Measurements from ENCODE around the gene ADAMTSL3. TPM values are rescaled to one million over a fixed set of nuclear protein-coding genes. Genes with fewer than 3 reads are reported as not detected.

The ADAMTSL3 gene
- total and polyA plus RNA-seq, 3 experiments from 2014 or later: not detected

GRCh38 chr15:83919978-83920510 lies 266.1 kb downstream of the ADAMTSL3 start:
- Mint-ChIP-seq H3K4me3 (no peak overlapping the region), H3K9me3 (no peaks in the 10 kb centered on the region), H3K27me3 (peaks cover 3 to 8% of the 10 kb centered on the region in 2 donors), H3K36me3 (no peaks in the 10 kb centered on the region), H3K4me1 (peaks cover 0 to 12% (median 6%) of the 10 kb centered on the region in 3 donors), H3K27ac (no peak overlapping the region)
- ChIA-PET POLR2A (no interaction called here), CTCF (no interaction called here)
- Histone ChIP-seq H3K36me3 (ENCODE audit: insufficient read depth, low read length) (no peaks in the 10 kb centered on the region), H3K4me3 (ENCODE audit: low read length) (no peak overlapping the region), H3K9me3 (ENCODE audit: low read length) (no peaks in the 10 kb centered on the region), H3K27me3 (ENCODE audit: insufficient read depth, low read length, poor library complexity, severe bottlenecking) (no peaks in the 10 kb centered on the region), H3K27ac (ENCODE audit: low read depth, low read length) (no peak overlapping the region), H3K4me1 (ENCODE audit: insufficient read depth, low read length) (no peaks in the 10 kb centered on the region)
- DNase-seq: no peak

- Histone ChIP-seq H3K27ac (ENCODE audit: low read depth, low read length) (no peak overlapping the region), H3K4me1 (ENCODE audit: insufficient read depth, low read length) (no peaks in the 10 kb centered on the region), H3K4me3 (ENCODE audit: low read length) (no peak overlapping the region), H3K27me3 (ENCODE audit: insufficient read depth, low read length, poor library complexity, severe bottlenecking) (no peaks in the 10 kb centered on the region), H3K36me3 (ENCODE audit: insufficient read depth, low read length) (no peaks in the 10 kb centered on the region), H3K9me3 (ENCODE audit: low read length) (no peaks in the 10 kb centered on the region)
- H3K27ac Mint-ChIP-seq: no peak overlapping the region
- no peaks in the 10 kb centered on the region for H3K36me3 Mint-ChIP-seq
- H3K4me3 Mint-ChIP-seq: no peak overlapping the region
- H3K27me3 Mint-ChIP-seq: peaks cover 0 to 6% of the 10 kb centered on the region in 2 donors
- H3K4me1 Mint-ChIP-seq: peaks cover 0 to 12% (median 6%) of the 10 kb centered on the region in 3 donors
- no peaks in the 10 kb centered on the region for H3K9me3 Mint-ChIP-seq
- POLR2A ChIA-PET: no interaction called here
- CTCF ChIA-PET: no interaction called here
- DNase-seq: no peak
Measured at GRCh38 chr15:83922649-83923294, 268.8 kb downstream of the ADAMTSL3 start.

GRCh38 chr15:83926116-83926515 lies 272.2 kb downstream of the ADAMTSL3 start:
- no peaks in the 10 kb centered on the region for H3K27me3 ChIP-seq (ENCODE audit: insufficient read depth, low read length, poor library complexity, severe bottlenecking)
- H3K4me3 ChIP-seq (ENCODE audit: low read length): no peak overlapping the region
- Mint-ChIP-seq H3K9me3 (no peaks in the 10 kb centered on the region), H3K4me1 (no peaks in the 10 kb centered on the region), H3K27ac (no peak overlapping the region), H3K4me3 (no peak overlapping the region), H3K36me3 (no peaks in the 10 kb centered on the region), H3K27me3 (peaks cover 1 to 7% of the 10 kb centered on the region in 2 donors)
- no peaks in the 10 kb centered on the region for H3K9me3 ChIP-seq (ENCODE audit: low read length)
- H3K36me3 ChIP-seq (ENCODE audit: insufficient read depth, low read length): no peaks in the 10 kb centered on the region
- DNase-seq: no peak
- ChIA-PET CTCF (no interaction called here), POLR2A (no interaction called here)
- H3K4me1 ChIP-seq (ENCODE audit: insufficient read depth, low read length): no peaks in the 10 kb centered on the region
- H3K27ac ChIP-seq (ENCODE audit: low read depth, low read length): no peak overlapping the region

GRCh38 chr15:83927704-83928391 lies 273.9 kb downstream of the ADAMTSL3 start:
- H3K27me3 Mint-ChIP-seq: peaks cover 1 to 7% of the 10 kb centered on the region in 2 donors

DNA sequence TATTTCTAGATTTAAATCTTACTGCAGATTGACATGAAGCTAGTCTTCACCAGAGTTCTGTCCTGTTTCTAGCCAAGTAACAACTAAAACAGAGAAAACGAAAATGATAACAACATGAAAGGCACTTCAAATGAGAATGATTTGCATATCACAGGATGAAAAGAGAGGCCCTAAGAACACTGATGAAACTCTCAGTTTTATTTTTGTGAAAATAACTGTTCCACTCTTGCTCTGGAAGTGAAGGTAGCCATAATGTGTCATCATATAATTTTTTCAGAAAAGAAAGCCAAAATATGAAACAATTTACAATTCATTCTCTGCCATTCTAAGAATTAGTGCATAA lies 274.4 kb downstream of the ADAMTSL3 start:
- no peak for DNase-seq
- no peak overlapping the region for H3K27ac Mint-ChIP-seq
- ChIA-PET CTCF (no interaction called here), POLR2A (no interaction called here)
- no peaks in the 10 kb centered on the region for H3K36me3 ChIP-seq (ENCODE audit: insufficient read depth, low read length)
- peaks cover 0 to 3% (median 2%) of the 10 kb centered on the region in 5 donors for H3K9me3 Mint-ChIP-seq
- H3K9me3 ChIP-seq (ENCODE audit: low read length): no peaks in the 10 kb centered on the region
- H3K4me3 ChIP-seq (ENCODE audit: low read length): no peak overlapping the region
- H3K27ac ChIP-seq (ENCODE audit: low read depth, low read length): no peak overlapping the region
- no peaks in the 10 kb centered on the region for H3K27me3 ChIP-seq (ENCODE audit: insufficient read depth, low read length, poor library complexity, severe bottlenecking)
- no peaks in the 10 kb centered on the region for H3K4me1 Mint-ChIP-seq
- peaks cover 1 to 7% of the 10 kb centered on the region in 2 donors for H3K27me3 Mint-ChIP-seq
- H3K4me3 Mint-ChIP-seq: no peak overlapping the region
- H3K4me1 ChIP-seq (ENCODE audit: insufficient read depth, low read length): no peaks in the 10 kb centered on the region
- no peaks in the 10 kb centered on the region for H3K36me3 Mint-ChIP-seq

More at GRCh38 chr15:83927704-83928391, 273.9 kb downstream of the ADAMTSL3 start:
- no peaks in the 10 kb centered on the region for H3K36me3 Mint-ChIP-seq
- Histone ChIP-seq H3K9me3 (ENCODE audit: low read length) (no peaks in the 10 kb centered on the region), H3K4me3 (ENCODE audit: low read length) (no peak overlapping the region), H3K27me3 (ENCODE audit: insufficient read depth, low read length, poor library complexity, severe bottlenecking) (no peaks in the 10 kb centered on the region), H3K36me3 (ENCODE audit: insufficient read depth, low read length) (no peaks in the 10 kb centered on the region), H3K27ac (ENCODE audit: low read depth, low read length) (no peak overlapping the region), H3K4me1 (ENCODE audit: insufficient read depth, low read length) (no peaks in the 10 kb centered on the region)
- no peak for DNase-seq
- CTCF ChIA-PET: no interaction called here
- peaks cover 0 to 2% (median under 1%) of the 10 kb centered on the region in 5 donors for H3K9me3 Mint-ChIP-seq
- no peak overlapping the region for H3K4me3 Mint-ChIP-seq
- no peak overlapping the region for H3K27ac Mint-ChIP-seq
- no peaks in the 10 kb centered on the region for H3K4me1 Mint-ChIP-seq
- POLR2A ChIA-PET: no interaction called here

DNA sequence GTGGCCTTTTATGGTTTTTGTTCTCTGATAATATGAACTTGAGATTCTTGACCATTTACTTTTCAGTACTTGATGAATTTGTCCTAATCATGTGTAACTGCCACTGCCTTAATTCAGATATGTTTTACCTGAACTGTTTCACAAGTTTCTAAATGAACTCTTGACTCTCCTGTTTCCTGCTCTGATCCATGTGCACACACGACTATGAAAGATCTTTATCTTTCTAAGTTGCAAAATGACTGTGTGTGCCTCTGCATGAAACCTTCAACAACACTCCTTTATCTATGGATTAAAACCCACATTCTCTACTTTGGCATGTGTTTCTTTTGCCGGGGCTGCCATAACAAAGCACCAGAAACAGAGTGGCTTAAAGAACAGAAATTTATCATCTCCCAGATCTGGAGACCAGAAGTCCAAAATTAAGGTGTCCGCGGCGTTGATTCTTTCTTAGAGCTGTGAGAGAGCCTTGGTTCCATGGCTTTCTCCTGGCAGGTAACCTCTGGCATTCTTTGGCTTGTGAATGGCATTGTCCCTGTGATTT lies 275.0 kb downstream of the ADAMTSL3 start:
- POLR2A ChIA-PET: no interaction called here
- Histone ChIP-seq H3K4me1 (ENCODE audit: insufficient read depth, low read length) (no peaks in the 10 kb centered on the region), H3K9me3 (ENCODE audit: low read length) (no peaks in the 10 kb centered on the region), H3K27ac (ENCODE audit: low read depth, low read length) (no peak overlapping the region), H3K4me3 (ENCODE audit: low read length) (no peak overlapping the region), H3K36me3 (ENCODE audit: insufficient read depth, low read length) (no peaks in the 10 kb centered on the region), H3K27me3 (ENCODE audit: insufficient read depth, low read length, poor library complexity, severe bottlenecking) (no peaks in the 10 kb centered on the region)
- no peaks in the 10 kb centered on the region for H3K4me1 Mint-ChIP-seq
- H3K27ac Mint-ChIP-seq: no peak overlapping the region
- H3K27me3 Mint-ChIP-seq: peaks cover 0 to 7% of the 10 kb centered on the region in 2 donors
- peaks cover 0 to 6% (median 2%) of the 10 kb centered on the region in 5 donors for H3K9me3 Mint-ChIP-seq
- H3K4me3 Mint-ChIP-seq: no peak overlapping the region
- no peaks in the 10 kb centered on the region for H3K36me3 Mint-ChIP-seq
- DNase-seq: no peak
- CTCF ChIA-PET: no interaction called here

- H3K4me1 ChIP-seq (ENCODE audit: insufficient read depth, low read length): no peaks in the 10 kb centered on the region
- Mint-ChIP-seq H3K27me3 (peaks cover 0 to 7% of the 10 kb centered on the region in 2 donors), H3K36me3 (no peaks in the 10 kb centered on the region)
Measured at GRCh38 chr15:83929619-83930018, 275.7 kb downstream of the ADAMTSL3 start.

DNA sequence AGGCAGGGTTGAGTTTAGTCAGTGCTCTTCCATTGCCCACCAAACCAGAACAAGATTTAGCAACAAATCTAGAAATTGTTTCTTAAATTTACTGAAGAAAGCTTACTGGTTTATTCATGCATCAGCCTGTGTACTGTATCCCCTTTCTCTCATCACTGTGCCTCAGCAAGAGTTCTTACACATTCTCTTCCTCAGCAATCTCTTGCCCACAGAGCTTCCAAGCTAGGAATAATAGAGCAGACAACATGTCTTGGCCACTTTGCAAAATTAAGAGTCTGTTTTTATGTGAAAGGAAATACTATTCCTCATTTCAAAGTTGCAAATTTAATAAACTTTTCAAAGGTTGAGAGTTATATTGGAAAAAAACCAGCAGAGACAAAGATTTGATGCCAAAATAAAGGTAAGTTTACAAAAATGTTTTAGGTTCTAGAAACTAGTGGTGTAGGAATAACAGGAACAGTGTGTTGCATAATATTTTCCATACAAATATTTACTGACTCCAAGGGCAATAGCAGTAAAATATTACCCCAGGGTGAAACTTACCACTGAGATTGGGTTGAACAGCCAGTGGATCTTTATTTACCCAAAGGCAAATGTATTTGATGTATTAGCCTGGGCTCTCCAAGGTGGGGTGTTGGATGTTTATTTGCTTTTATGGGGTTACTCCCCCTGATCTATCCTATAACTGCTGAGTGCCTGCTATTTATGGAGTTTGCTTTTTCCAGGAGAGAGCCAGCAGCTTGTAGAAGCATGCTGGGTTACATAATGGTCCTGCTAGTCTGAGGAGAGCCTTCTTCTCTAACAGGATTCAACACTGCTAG lies 276.7 kb downstream of the ADAMTSL3 start:
- POLR2A ChIA-PET: no interaction called here
- peaks cover 0 to 7% (median 6%) of the 10 kb centered on the region in 5 donors for H3K9me3 Mint-ChIP-seq
- Histone ChIP-seq H3K27ac (ENCODE audit: low read depth, low read length) (no peak overlapping the region), H3K9me3 (ENCODE audit: low read length) (no peaks in the 10 kb centered on the region), H3K4me3 (ENCODE audit: low read length) (no peak overlapping the region), H3K36me3 (ENCODE audit: insufficient read depth, low read length) (no peaks in the 10 kb centered on the region), H3K27me3 (ENCODE audit: insufficient read depth, low read length, poor library complexity, severe bottlenecking) (no peaks in the 10 kb centered on the region), H3K4me1 (ENCODE audit: insufficient read depth, low read length) (no peaks in the 10 kb centered on the region)
- no peaks in the 10 kb centered on the region for H3K4me1 Mint-ChIP-seq
- H3K36me3 Mint-ChIP-seq: no peaks in the 10 kb centered on the region
- CTCF ChIA-PET: no interaction called here
- no peak overlapping the region for H3K27ac Mint-ChIP-seq
- H3K27me3 Mint-ChIP-seq: peaks cover 0 to 7% of the 10 kb centered on the region in 2 donors
- H3K4me3 Mint-ChIP-seq: no peak overlapping the region
- no peak for DNase-seq

More at GRCh38 chr15:83929619-83930018, 275.7 kb downstream of the ADAMTSL3 start:
- Mint-ChIP-seq H3K27ac (no peak overlapping the region), H3K9me3 (peaks cover 0 to 7% (median 4%) of the 10 kb centered on the region in 5 donors), H3K4me3 (no peak overlapping the region), H3K4me1 (no peaks in the 10 kb centered on the region)
- ChIA-PET POLR2A (no interaction called here), CTCF (no interaction called here)
- Histone ChIP-seq H3K27me3 (ENCODE audit: insufficient read depth, low read length, poor library complexity, severe bottlenecking) (no peaks in the 10 kb centered on the region), H3K27ac (ENCODE audit: low read depth, low read length) (no peak overlapping the region), H3K4me3 (ENCODE audit: low read length) (no peak overlapping the region), H3K9me3 (ENCODE audit: low read length) (no peaks in the 10 kb centered on the region), H3K36me3 (ENCODE audit: insufficient read depth, low read length) (no peaks in the 10 kb centered on the region)
- no peak for DNase-seq
